Spinal cord (tissue), 10 donors: ENCODE results near the gene METTL14. TPM values are rescaled to one million over a fixed set of nuclear protein-coding genes. Genes with fewer than 3 reads are reported as not detected.

Experiments
- DNase-seq, 6 donors: peaks; one replicate each; pipeline versions ENCODE4 v3.0.0 to v3.0.0-alpha.2; 2013 to 2015; ENCODE audit warnings: low spot score in 6 of 6, low read depth in 4 of 6
- H3K27ac ChIP-seq: one replicate; pipeline ENCODE4 v1.5.1; 2013; ENCODE audit warnings: low read depth, low read length, control low read depth
- H3K27me3 ChIP-seq: one replicate; pipeline ENCODE4 v1.6.1; 2013; ENCODE audit warnings: low read length; ENCODE audit not compliant: control insufficient read depth, insufficient read depth
- H3K36me3 ChIP-seq: one replicate; pipeline ENCODE4 v1.6.1; 2013; ENCODE audit warnings: low read length; ENCODE audit not compliant: control insufficient read depth, insufficient read depth
- H3K4me1 ChIP-seq: one replicate; pipeline ENCODE4 v1.6.1; 2013; ENCODE audit warnings: low read length; ENCODE audit not compliant: control insufficient read depth, insufficient read depth
- H3K4me3 ChIP-seq: one replicate; pipeline ENCODE4 v1.5.1; 2013; ENCODE audit warnings: low read depth, low read length, control low read depth
- H3K9me3 ChIP-seq: one replicate; pipeline ENCODE4 v1.6.1; 2013; ENCODE audit warnings: low read length; ENCODE audit not compliant: control insufficient read depth, insufficient read depth
- WGBS: methylation state at CpG from one replicate; pipeline ENCODE4 v1.1.5; 2013; ENCODE audit warnings: missing lambda C conversion rate; ENCODE audit not compliant: insufficient coverage; 5-methylcytosine and 5-hydroxymethylcytosine counted together
- polyA plus RNA-seq, 2 donors: library from polyadenylated mRNA; unstranded; fragments of 120-200 nt; gene quantifications; one replicate each; pipeline ENCODE4 v1.2.1, GENCODE V29; 2013; ENCODE audit not compliant: insufficient read length in 2 of 2
- total RNA-seq, 2 donors: library from RNA; depleted of rRNA in 1 of 2; stranded (reverse); fragments of 120-200 nt in 1 of 2; fragments of >200 nt in 1 of 2; gene quantifications; one replicate each; pipeline versions ENCODE4 v1.2.3 to v1.2.4, GENCODE V29; 2013 to 2014
- donor health status: healthy.

The METTL14 gene
- total and polyA plus RNA-seq, 4 donors, result 15.6 to 40.8 (median 33.0) TPM

- Histone ChIP-seq H3K4me3 (no peak overlapping the region), H3K27me3 (no peaks in the 10 kb centered on the region), H3K4me1 (no peaks in the 10 kb centered on the region), H3K9me3 (no peaks in the 10 kb centered on the region), H3K27ac (no peak overlapping the region), H3K36me3 (no peaks in the 10 kb centered on the region)
- 100% methylated on average over 3 of the region's 6 CpGs for WGBS
- DNase-seq, result no peak
These were observed 44.4 kb downstream of the METTL14 start for GRCh38 chr4:118729287-118730286.

DNA sequence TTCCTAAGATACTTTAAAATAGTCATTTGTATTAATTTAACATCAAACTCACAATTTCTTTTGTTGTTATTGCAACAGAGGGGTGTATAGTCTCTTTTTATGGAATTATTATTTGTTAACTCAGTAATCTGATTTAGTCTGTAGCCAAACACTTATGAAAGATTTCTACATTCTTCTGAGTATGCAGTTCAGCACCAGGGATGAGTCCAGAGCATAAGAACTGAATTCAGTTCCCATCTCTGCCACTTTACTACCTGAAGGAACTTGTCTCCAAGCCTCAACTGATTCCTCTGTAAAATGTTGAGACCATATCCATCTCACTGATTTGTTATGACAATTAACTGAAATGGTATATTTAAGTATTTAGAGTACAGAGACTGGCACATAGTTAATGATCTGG is 45.5 kb downstream of the METTL14 start:
- Histone ChIP-seq H3K27ac (no peak overlapping the region), H3K4me1 (no peaks in the 10 kb centered on the region), H3K36me3 (no peaks in the 10 kb centered on the region), H3K27me3 (no peaks in the 10 kb centered on the region), H3K4me3 (no peak overlapping the region), H3K9me3 (no peaks in the 10 kb centered on the region)
- DNase-seq, result no peak

GRCh38 chr4:118732591-118733330 is 47.6 kb downstream of the METTL14 start:
- no peaks in the 10 kb centered on the region for H3K27me3 ChIP-seq
- H3K27ac ChIP-seq, result no peak overlapping the region
- no peak overlapping the region for H3K4me3 ChIP-seq
- H3K9me3 ChIP-seq, result no peaks in the 10 kb centered on the region
- no peaks in the 10 kb centered on the region for H3K4me1 ChIP-seq
- DNase-seq, result no peak
- no peaks in the 10 kb centered on the region for H3K36me3 ChIP-seq
- WGBS, result no CpG with 5 or more reads among the region's 3 CpGs

DNA sequence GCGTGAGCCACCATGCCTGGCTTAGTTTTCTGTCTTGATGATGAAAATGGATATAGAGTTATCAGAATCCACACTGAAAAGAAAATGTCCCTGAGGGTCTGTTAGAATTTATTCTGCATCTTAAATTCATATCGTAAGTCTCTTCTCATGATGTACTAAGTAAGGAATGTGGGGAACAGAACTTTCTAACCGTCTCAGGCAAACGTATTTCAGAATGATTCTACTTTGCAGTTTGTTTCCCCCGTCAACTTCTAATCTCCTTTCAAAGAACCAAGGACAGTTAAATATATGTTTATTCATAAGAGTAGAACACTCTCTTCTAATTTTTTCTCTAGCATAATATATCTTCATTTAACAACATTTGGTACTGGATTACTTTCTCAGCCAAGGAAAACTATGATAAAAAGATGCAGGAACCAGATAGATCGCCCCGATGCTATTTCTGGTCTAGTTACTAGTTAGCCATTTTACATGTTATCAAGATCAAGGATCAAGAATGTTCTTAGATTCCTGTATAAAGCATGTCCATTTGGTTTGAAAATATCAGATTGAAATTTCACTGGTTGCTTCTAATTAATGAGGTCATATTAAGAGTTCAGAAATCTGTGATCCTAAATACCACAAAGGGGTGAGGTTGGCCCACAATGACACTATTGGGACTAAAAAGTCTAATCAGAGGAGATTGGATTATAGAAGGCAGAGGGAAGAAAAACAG is 49.5 kb downstream of the METTL14 start:
- Histone ChIP-seq H3K27ac (no peak overlapping the region), H3K27me3 (no peaks in the 10 kb centered on the region), H3K4me1 (no peaks in the 10 kb centered on the region), H3K36me3 (no peaks in the 10 kb centered on the region), H3K4me3 (no peak overlapping the region), H3K9me3 (no peaks in the 10 kb centered on the region)
- WGBS, result no CpG with 5 or more reads among the region's 7 CpGs
- no peak for DNase-seq

DNA sequence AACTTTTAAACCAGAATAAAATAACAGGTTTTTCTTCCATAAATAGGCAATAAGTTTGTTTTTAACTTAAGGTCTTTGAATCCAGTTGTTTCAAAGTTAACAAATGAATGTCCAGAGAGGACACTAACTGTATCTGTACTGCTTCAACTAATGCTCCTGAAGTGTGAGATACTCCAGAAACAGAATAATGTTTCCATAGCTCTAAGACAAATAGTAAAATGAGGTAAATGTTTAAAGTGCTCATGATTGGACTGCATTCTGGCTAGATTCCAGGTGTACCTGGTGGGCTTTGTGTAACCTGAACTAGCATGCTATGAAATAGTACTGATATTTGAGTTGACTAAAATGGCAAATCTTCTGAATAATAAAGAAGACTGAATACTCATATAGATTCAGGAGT is 51.7 kb downstream of the METTL14 start:
- Histone ChIP-seq H3K27me3 (no peaks in the 10 kb centered on the region), H3K9me3 (no peaks in the 10 kb centered on the region), H3K36me3 (no peaks in the 10 kb centered on the region), H3K4me3 (no peak overlapping the region), H3K27ac (no peak overlapping the region), H3K4me1 (no peaks in the 10 kb centered on the region)
- no peak for DNase-seq

- DNase-seq, result no peak
- no peak overlapping the region for H3K4me3 ChIP-seq
- no peak overlapping the region for H3K27ac ChIP-seq
- H3K9me3 ChIP-seq, result no peaks in the 10 kb centered on the region
- H3K4me1 ChIP-seq, result no peaks in the 10 kb centered on the region
- WGBS, result 92% methylated on average over 2 of the region's 3 CpGs
- no peaks in the 10 kb centered on the region for H3K36me3 ChIP-seq
- H3K27me3 ChIP-seq, result no peaks in the 10 kb centered on the region
These were observed 52.9 kb downstream of the METTL14 start for GRCh38 chr4:118738090-118738489.

DNA sequence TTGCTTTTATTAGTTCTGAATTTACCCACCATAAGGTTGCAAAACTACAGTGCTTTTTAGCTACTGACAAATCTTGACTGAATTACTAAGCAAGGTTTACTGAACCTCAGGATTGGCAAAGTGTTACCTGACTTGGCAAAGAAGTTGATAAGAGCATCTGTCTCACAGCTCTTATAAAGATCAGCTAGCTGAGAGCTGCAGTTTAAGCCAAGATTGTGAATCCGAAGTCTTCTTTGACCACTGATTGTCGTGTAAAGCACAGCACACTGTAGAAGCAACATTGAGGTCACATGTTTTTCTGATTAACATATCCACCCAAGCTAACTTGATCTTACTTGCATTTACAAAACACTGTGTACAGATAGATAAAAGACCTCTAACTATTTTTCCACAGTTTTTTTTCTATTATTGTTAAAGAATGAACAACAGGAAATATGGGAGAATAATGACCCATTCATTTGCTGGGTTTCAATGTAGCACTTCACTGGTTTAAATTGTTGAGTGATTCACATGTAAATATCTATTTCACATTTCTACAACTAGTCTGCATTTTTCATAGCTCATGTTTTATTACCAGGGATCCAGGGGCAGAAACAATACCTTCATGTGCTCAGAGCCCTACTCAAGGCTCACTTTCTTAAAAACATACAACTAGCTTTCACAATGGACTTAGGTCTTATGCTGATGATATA is 54.0 kb downstream of the METTL14 start:
- Histone ChIP-seq H3K9me3 (no peaks in the 10 kb centered on the region), H3K36me3 (no peaks in the 10 kb centered on the region), H3K4me1 (no peaks in the 10 kb centered on the region), H3K27ac (peak overlapping the region; percentile 6), H3K4me3 (no peak overlapping the region), H3K27me3 (no peaks in the 10 kb centered on the region)
- no peak for DNase-seq
- WGBS, result 43% methylated on average over 2 of the region's 2 CpGs

GRCh38 chr4:118740869-118741268 is 55.7 kb downstream of the METTL14 start:
- H3K4me3 ChIP-seq, result no peak overlapping the region
- peak in 2 of 6 donors; percentile 25 to 57 for DNase-seq
- H3K4me1 ChIP-seq, result no peaks in the 10 kb centered on the region
- no CpG with 5 or more reads among the region's 5 CpGs for WGBS
- no peaks in the 10 kb centered on the region for H3K27me3 ChIP-seq
- H3K36me3 ChIP-seq, result no peaks in the 10 kb centered on the region
- no peak overlapping the region for H3K27ac ChIP-seq
- no peaks in the 10 kb centered on the region for H3K9me3 ChIP-seq

DNA sequence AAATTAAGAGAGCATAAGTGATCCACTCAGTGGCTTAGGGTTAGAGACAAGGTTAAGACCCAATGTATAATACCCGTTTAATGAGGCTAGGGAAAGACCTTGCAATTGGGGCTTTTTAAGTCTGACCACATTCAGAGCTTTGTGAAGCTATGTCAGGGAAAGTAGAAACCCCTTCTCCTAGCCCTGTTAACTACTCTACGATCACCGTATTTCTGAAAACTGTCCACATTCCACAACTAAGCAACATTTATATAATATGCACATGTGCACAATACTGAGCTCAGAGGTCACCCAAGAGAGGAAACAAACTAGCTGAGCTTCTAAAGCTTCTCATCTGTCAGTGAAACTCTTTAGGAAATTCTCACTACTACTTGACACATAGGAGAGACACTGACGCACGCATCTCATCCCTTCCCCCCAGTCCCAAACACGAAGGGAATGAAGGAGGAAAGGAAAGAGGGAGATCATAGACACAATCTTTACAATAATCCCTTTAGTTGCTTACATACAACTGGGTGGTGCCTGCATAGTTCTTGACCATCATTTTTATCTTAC is 56.2 kb downstream of the METTL14 start:
- WGBS, result 70% methylated on average over 2 of the region's 6 CpGs
- no peaks in the 10 kb centered on the region for H3K36me3 ChIP-seq
- H3K27ac ChIP-seq, result no peak overlapping the region
- no peaks in the 10 kb centered on the region for H3K27me3 ChIP-seq
- no peaks in the 10 kb centered on the region for H3K4me1 ChIP-seq
- DNase-seq, result no peak
- no peaks in the 10 kb centered on the region for H3K9me3 ChIP-seq
- no peak overlapping the region for H3K4me3 ChIP-seq
